NCI-H2171 treated with DMSO at 0.1 percent for 48 hours (cell line): ENCODE results near the gene SSR3.
"Not testable (repeated sequence)": the region's sequence is repeated elsewhere in the genome, so short reads cannot be mapped to it uniquely, and the experiment has no call there.

ENCODE experiments used
- DNase-seq: peaks from one replicate; lab custom pipeline; 2025; lab: John Stamatoyannopoulos, UW

Gene SSR3

GRCh38 chr3:156576051-156576450, 21.1 kb upstream of the SSR3 start:
- no peak for DNase-seq

- DNase-seq: no peak
These were observed 20.7 kb upstream of the SSR3 start for GRCh38 chr3:156575641-156576040.

- not testable (repeated sequence) for DNase-seq
These were observed 15.0 kb upstream of the SSR3 start for GRCh38 chr3:156569881-156570280.

GRCh38 chr3:156569016-156569415, 14.1 kb upstream of the SSR3 start:
- not testable (repeated sequence) for DNase-seq

- no peak for DNase-seq
These were observed 9.2 kb upstream of the SSR3 start for GRCh38 chr3:156563900-156564682.

GRCh38 chr3:156562486-156562885, 7.6 kb upstream of the SSR3 start:
- not testable (repeated sequence) for DNase-seq

GRCh38 chr3:156561533-156561932, 6.6 kb upstream of the SSR3 start:
- DNase-seq: no peak

- DNase-seq: peak; percentile 85
These were observed 4.4 kb upstream of the SSR3 start for GRCh38 chr3:156559321-156559720.

- peak; percentile 34 for DNase-seq
These were observed 3.5 kb upstream of the SSR3 start for GRCh38 chr3:156558389-156558788.

GRCh38 chr3:156554515-156554841, 439 bp downstream of the SSR3 start:
- DNase-seq: no peak

- no peak for DNase-seq
These were observed 1.1 kb downstream of the SSR3 start for GRCh38 chr3:156553705-156554356.

GRCh38 chr3:156552973-156553372, 1.9 kb downstream of the SSR3 start:
- no peak for DNase-seq

- DNase-seq: no peak
These were observed 3.2 kb downstream of the SSR3 start for GRCh38 chr3:156551746-156552145.

GRCh38 chr3:156551261-156551660, 3.7 kb downstream of the SSR3 start:
- no peak for DNase-seq

- DNase-seq: no peak
These were observed 6.0 kb downstream of the SSR3 start for GRCh38 chr3:156548902-156549301.

- DNase-seq: no peak
These were observed 6.8 kb downstream of the SSR3 start for GRCh38 chr3:156548041-156548687.

- DNase-seq: no peak
These were observed 7.3 kb downstream of the SSR3 start for GRCh38 chr3:156547637-156548036.

GRCh38 chr3:156543043-156543555, 11.8 kb downstream of the SSR3 start:
- DNase-seq: no peak

GRCh38 chr3:156542101-156543042, 12.5 kb downstream of the SSR3 start:
- DNase-seq: no peak

GRCh38 chr3:156539802-156540201, 15.1 kb downstream of the SSR3 start:
- no peak for DNase-seq

GRCh38 chr3:156539051-156539450, 15.9 kb downstream of the SSR3 start:
- no peak for DNase-seq
